DOHH2 (cell line): ENCODE results near the gene CAMTA1.

Source experiments
- CTCF ChIP-seq: fragments of 200-600 bp; sonication (generic); IDR thresholded peaks from one replicate; pipeline ENCODE4 v1.5.1; 2014; ENCODE audit warnings: antibody characterized with exemption, mild to moderate bottlenecking, low read depth, low read length; ENCODE audit not compliant: poor library complexity, severe bottlenecking
- EZH2phosphoT487 ChIP-seq: fragments of 200-600 bp; sonication (generic); IDR thresholded peaks from 2 replicates; pipeline ENCODE4 v1.6.1; 2017; ENCODE audit warnings: borderline replicate concordance, mild to moderate bottlenecking, antibody characterized with exemption, low read length, moderate library complexity, mixed read lengths

GRCh38 chr1:7487766-7488474 is 702.7 kb downstream of the CAMTA1 start:
- no peak for TF ChIP-seq CTCF
- no peak for TF ChIP-seq EZH2phosphoT487
